Measurements from ENCODE around the gene ARHGAP36.

The ARHGAP36 gene

DNA sequence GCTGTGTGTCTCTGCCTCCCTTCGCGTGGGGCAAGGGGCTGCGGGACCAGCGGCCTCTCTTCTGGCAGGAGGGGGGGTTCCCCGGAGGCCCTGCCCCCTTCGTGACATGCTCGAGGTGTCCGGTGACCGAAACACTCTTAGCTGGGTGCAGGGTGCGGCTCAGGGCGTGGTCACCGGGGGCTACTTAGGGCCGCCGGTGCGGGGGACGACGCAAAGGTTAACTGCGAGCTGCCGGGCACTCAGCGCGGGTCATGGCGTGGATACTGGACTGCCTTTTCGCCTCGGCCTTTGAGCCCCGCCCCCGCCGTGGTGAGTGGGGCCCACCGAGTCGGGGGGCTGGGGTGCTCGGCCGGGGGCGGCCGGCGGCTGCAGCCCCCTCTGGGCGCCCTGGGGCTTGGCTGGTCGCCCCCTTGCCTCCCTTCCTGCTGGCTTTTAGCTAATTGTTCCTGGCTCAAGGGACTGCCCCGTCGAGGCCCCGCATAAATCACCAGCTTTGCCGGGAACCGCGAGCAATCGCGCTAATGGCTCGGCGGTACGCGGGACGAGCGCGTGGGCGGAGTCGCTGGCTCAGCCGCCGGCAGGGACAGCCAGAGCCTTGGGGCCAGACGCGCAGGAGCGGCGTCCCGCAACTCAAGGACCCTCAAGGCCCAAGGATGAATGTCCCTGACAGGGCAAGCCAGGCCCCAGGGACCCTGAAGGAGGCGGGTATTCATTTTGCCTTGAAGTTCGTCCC, at the start of gene ARHGAP36:
Gene ARHGAP36 (plus strand): TSS at position 211 of the 733 bp plus-strand sequence. CDS start 23,320 bp downstream, outside the sequence.
- DNase-seq: no peak

DNA sequence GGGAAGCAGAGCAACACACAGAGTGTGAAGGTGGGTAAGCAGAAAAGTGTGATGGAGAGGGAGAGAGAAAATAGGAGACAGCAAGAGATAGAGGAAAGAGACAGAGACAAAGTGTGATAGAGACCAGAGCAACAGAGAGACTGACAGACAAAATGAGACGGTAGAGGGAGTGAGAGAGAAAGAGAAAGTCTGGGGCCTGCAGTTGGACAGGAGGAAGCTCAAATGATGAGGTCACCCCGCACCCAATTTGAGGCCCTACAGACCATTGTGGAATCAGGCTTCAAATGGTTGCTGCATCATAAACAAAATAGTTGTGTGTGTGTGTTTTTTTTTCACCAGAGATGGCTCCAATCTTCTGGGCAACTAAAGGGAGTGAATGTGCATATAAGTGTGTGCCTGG, 48.0 kb upstream of the ARHGAP36 start:
- no peak for DNase-seq

- no peak for DNase-seq
Observed at GRCh38 chrX:131025336-131025735, 32.8 kb upstream of the ARHGAP36 start.

DNA sequence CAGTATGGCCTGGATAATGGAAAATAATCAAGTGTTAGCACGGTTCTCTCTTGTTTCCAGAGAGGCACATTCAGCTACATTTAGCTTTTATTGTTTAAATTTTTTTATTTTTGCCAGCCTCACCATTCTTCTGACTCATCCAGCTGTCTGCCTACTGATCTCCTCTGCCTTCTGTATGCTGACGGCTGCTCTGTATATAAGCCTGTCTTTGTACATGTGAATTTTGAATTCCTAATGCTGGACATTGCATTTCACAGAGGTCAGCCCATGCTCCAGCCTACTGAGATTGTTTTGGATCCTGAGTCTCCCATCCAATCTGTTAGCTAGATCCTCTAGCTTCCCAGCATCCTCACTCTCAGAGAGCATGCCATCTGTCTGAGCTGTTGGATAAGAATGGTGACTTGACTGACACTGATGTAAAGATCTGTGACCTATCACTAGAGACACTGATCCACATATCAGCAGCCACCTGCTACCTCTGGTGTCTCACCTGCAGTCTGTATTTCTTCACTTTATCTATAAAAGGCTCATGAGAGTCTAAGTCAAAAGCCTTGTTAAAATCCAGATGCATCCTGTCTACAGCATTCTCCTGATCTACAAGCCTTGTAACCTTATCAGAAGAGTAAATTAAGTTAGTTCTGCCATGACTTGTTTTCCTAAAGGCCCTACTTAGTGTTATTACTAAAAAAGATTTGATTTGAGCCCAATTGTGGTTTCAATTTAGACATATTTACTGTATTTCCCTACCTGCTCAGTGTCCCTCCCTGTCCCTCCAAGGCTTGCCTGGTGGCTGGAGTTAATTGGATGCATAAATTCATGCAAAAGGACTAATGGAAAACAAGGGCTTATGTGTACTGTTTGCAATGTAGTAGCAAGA, 25.6 kb upstream of the ARHGAP36 start:
- no peak for DNase-seq

DNA sequence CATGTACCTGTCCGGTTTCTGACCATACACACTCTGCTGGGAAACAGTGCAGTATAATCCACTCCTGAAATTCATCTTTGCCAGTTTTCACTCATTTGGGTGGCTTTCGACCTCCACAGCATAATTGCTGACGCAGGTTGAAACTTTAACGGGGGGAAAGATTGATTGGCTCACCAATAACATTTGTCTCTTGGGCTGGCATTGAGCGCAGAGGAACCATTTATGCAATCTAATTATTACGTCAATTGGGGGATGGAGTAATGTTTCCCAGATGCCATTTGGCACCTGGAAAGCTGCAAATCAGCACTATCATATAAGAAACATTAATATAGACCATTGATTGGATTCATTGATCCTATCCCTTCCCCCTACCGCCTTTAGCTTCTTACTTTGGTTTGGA, 24.1 kb upstream of the ARHGAP36 start:
- no peak for DNase-seq

DNA sequence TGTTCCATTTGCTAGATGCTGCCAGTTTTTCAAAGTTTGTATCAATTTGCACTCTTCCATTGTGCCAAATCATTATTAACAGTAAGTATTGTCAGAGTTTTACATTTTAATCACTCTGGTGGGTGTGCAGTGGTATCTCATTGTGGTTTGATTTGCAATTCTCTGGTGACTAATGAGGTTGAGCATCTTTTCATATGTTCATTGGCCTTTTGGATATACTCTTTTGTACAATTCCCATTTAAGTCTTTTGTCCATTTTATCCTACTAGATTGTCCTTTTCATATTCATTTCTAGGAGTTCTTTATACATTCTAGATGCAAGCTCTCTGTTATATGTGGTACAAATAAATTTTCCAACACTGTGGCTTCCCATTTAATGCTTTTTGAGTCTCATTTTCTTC, 17.4 kb upstream of the ARHGAP36 start:
- DNase-seq: no peak

- no peak for DNase-seq
Observed at GRCh38 chrX:131041667-131042066, 16.5 kb upstream of the ARHGAP36 start.

DNA sequence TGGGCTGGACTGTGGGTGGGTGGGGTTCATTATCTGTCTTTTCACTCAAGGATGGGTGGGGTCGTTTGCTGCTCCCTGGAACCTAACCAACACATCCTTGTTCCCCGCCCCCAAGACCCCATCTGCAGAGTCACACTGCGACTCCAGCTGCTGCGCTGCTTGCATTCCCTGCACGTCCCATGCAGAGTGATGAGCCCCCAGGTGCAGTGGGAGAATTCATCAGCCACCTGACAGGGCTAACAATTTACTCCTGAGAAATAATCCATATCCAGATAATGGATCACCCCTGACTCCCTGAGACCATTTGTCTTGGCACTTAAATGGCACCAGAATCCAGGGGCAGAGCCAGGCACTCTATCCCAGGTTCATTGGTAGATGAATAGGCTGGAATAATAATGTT, 12.4 kb upstream of the ARHGAP36 start:
- no peak for DNase-seq

DNA sequence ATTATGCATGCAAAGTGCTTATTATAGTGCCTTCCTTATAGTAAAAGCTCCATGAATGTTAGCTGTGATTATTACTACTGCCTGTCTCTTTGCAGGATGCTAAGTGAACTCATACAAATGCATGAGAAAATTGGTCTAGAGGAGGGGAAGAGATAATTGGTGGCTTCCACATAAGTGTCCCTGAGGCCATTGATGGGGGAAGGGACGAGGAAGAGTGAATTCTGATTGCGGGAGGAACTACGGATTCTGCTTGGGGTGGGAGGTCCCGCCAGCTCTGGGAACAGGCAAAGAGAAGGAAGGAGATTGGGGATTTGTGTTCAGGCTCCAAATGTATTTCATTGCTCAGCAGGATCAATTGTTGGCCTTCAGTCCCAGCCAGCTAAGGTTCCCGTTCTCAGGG, 11.6 kb upstream of the ARHGAP36 start:
- no peak for DNase-seq

- DNase-seq: no peak
Observed at GRCh38 chrX:131047180-131047579, 11.0 kb upstream of the ARHGAP36 start.

- DNase-seq: no peak
Observed at GRCh38 chrX:131053076-131053475, 5.1 kb upstream of the ARHGAP36 start.

- no peak for DNase-seq
Observed at GRCh38 chrX:131054906-131055305, 3.2 kb upstream of the ARHGAP36 start.

- DNase-seq: no peak
Observed at GRCh38 chrX:131057706-131058105, 440 bp upstream of the ARHGAP36 start.

DNA sequence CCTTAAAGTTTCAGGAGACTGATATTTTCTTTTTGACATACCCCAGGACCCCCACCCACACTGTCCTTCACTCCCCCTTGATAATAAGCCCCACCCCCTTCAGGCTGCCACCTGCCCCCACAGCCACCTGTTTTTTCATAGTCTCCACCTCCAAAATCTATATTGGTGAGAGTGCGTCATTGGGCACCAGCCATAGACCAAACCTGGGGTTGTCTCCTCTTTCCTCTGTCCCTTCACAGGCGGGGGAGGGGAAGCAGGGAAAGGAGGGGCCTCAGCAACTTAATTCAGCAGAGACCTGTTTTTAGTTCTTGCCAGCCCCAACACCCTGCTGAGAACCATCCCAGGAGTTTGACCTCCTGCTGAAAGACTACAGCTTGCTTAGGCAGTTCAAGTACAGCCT, 1.1 kb downstream of the ARHGAP36 start:
- DNase-seq: no peak

DNA sequence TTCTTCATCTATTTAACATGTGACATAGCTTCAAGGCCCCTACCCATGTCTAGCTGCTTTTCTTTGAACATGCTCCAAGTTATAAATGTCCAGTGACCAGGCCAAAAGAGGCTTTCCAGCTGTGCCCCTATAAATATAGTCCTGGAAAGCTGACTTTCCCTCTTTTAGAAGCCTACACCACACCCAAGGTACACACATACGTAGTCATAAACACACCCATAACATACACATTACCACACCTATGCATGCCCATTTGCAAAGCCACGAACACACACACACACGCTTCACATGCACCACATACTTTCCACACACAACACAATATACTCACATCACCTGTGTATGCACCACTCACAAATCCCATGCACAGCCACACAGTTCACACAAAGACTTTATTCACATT, 2.0 kb downstream of the ARHGAP36 start:
- no peak for DNase-seq

DNA sequence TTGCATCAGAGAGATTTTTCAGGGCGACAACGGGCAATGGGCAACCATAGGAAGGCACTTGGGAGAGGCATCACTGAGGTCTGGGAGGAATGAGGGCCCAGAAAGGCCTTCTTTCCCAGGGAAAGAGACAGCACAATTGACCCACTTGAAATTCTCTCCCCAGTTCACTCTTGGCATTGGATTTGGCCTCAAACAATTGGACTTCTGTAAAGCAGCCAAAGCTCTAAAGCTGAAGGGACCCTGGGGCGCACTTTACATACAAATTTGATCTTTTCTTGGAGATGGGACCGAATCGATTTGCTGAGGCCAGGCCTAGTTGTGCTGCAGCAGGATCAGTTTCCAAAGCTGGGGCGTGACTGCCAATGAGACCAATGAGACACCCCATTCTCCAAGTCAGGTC, 3.2 kb downstream of the ARHGAP36 start:
- DNase-seq: no peak

GRCh38 chrX:131063613-131064012, 5.5 kb downstream of the ARHGAP36 start:
- DNase-seq: no peak

GRCh38 chrX:131066237-131066636, 8.1 kb downstream of the ARHGAP36 start:
- DNase-seq: no peak

- no peak for DNase-seq
Observed at GRCh38 chrX:131067216-131067615, 9.1 kb downstream of the ARHGAP36 start.

- no peak for DNase-seq
Observed at GRCh38 chrX:131067846-131068745, 9.9 kb downstream of the ARHGAP36 start.

DNA sequence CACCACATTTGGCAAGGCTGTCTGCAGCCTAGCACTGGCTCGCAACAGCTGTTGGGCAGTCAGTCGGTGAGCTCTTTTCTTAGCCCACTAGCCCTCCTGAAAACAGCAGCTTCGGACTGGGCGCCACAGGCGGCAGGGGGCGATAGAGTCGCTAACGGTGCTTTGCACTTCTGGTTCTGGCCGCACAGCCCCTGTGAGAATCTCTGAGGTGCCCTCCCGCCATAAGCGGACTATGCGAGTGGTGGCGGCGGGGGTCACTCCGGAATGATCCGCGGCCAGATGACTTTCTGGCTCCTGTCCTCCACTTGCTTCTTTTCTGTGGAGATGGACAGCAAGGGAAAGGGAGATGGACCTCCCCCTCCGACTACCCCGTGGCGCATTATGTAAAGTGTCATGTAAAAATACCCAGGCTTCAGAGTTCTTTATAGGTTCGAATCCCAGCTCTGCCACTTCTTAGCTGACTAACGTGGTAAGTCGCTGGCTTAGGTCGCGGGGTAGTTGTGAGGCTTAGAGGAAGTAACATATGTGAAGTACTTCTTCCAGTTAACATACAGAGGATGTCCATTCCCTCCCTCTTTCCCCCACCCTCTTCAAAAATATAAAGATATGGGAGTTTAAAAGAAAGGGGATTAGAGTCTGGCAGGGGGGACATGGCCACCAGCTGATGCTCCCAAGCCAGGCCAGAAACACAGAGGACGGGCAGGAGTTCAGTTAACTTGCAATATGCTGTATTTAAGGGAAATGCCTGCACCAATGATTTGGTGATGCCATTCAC, 11.0 kb downstream of the ARHGAP36 start:
- DNase-seq: no peak

GRCh38 chrX:131072871-131073571, 14.9 kb downstream of the ARHGAP36 start:
- no peak for DNase-seq

Data from activated CD4-positive, alpha-beta T cell treated with anti-CD3 and anti-CD28 coated beads for 4 hours (primary cell).